ENCODE measurements around the gene TSGA10IP.

Gene TSGA10IP

GRCh38 chr11:65973439-65974110, 28.3 kb downstream of the TSGA10IP start:
- DNase-seq (ENCODE audit: low read depth in 4 of 4, low spot score in 1 of 4) = no peak

GRCh38 chr11:65975771-65976170, 30.5 kb downstream of the TSGA10IP start:
- DNase-seq (ENCODE audit: low read depth in 4 of 4, low spot score in 1 of 4) = no peak

DNA sequence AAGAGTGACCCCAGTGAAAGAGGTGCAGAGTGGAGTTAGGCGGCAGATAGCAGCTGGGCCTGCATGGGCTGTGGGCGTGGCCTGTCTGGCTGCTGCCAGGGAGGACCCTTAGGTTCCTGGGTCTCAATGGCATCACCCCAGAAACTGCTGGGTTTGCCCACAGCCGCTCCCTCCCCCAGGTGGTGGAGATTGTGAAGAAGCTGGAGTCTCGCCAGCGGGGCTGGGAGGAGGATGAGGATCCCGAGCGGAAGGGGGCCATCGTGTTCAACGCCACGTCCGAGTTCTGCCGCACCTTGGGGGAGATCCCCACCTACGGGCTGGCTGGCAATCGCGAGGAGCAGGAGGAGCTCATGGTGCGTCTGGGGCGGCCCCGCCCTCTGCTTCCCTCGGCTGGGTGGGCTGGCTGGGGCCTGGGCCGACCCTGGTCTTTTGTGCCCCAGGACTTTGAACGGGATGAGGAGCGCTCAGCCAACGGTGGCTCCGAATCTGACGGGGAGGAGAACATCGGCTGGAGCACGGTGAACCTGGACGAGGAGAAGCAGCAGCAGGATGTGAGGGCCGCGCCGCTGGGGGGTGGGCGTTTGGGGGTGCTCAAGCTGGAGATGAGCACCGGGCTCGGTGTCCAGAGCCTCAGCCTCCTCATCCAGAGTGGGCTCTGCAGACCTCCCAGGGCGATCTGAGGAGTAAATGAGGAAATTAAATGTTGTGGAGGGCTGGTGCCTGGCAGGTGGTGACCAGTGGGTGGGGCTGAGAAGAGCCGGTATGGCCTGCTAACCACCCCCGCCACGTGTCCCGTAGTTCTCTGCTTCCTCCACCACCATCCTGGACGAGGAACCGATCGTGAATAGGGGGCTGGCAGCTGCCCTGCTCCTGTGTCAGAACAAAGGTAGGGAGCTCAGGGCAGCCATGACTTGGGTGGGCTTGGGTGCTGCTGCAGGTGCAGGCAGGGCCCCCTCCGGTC, 31.2 kb downstream of the TSGA10IP start:
- DNase-seq (ENCODE audit: low read depth in 4 of 4, low spot score in 1 of 4) = no peak

DNA sequence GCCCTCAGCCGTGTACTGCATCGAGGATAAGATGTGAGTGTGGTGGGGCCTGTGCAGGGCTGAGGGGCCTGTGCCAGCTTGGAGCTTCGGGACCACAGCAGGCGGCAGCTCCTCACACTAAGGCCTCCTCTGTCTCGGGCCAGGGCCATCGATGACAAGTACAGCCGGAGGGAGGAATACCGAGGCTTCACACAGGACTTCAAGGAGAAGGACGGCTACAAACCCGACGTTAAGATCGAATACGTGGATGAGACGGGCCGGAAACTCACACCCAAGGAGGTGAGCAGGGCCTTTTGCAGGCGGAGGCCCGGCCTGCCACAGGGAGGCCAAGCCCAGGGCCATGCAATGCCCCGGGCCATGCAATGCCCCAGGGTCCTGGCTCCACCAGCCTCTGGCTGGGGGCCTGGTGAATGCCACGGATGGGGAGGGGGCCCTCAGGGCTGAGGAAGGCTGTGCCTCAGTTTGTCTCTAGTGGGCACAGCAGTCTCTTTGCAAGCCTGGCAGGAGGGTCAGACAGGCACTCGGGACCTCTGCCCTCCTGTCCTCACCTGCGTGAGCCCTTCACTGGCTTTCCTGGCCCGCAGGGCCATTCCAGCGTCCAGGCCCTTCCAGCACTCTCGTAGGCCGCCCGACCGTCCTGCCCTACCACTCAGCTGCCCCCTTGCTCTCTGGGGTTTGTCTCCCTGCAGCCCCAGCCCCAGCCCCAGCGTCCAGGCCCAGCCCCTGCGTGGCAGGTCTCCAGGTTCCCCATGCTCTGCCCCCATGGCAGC, 32.5 kb downstream of the TSGA10IP start:
- DNase-seq (ENCODE audit: low read depth in 4 of 4, low spot score in 1 of 4) = no peak

DNA sequence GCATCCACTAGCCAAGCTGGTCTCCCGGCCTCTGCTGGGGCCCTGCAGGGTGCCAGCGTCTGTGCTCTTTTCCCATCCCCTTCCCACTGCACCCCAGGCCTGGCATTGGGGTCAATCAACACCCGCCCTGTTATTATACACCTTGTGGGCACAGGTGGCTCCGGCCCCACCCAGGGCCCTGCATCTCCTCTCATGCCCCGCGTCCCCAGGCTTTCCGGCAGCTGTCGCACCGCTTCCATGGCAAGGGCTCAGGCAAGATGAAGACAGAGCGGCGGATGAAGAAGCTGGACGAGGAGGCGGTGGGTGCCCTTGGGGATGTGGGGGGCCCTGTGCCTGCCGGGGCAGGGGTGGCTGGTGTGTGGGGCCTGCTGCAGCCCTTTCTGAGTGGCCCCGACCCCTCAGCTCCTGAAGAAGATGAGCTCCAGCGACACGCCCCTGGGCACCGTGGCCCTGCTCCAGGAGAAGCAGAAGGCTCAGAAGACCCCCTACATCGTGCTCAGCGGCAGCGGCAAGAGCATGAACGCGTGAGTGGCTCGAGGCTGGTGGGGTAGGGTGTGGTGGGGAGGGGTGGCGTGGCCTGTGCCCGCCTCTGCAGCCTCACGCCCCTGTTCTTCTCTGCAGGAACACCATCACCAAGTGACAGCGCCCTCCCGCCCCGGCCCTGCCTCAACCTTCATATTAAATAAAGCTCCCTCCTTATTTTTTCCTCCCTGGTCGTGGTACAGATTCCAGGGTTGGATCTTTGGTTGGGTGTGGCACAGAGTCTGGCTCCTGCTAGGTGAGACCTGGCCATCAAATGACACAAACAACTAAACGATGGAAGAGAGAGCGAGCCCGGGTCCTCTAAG, 33.3 kb downstream of the TSGA10IP start:
- DNase-seq (ENCODE audit: low read depth in 4 of 4, low spot score in 1 of 4) = no peak

GRCh38 chr11:65979261-65979759, 34.0 kb downstream of the TSGA10IP start:
- DNase-seq (ENCODE audit: low read depth in 4 of 4, low spot score in 1 of 4) = no peak

- no peak for DNase-seq (ENCODE audit: low read depth in 4 of 4, low spot score in 1 of 4)
Observed at GRCh38 chr11:65981101-65981740, 35.9 kb downstream of the TSGA10IP start.

DNA sequence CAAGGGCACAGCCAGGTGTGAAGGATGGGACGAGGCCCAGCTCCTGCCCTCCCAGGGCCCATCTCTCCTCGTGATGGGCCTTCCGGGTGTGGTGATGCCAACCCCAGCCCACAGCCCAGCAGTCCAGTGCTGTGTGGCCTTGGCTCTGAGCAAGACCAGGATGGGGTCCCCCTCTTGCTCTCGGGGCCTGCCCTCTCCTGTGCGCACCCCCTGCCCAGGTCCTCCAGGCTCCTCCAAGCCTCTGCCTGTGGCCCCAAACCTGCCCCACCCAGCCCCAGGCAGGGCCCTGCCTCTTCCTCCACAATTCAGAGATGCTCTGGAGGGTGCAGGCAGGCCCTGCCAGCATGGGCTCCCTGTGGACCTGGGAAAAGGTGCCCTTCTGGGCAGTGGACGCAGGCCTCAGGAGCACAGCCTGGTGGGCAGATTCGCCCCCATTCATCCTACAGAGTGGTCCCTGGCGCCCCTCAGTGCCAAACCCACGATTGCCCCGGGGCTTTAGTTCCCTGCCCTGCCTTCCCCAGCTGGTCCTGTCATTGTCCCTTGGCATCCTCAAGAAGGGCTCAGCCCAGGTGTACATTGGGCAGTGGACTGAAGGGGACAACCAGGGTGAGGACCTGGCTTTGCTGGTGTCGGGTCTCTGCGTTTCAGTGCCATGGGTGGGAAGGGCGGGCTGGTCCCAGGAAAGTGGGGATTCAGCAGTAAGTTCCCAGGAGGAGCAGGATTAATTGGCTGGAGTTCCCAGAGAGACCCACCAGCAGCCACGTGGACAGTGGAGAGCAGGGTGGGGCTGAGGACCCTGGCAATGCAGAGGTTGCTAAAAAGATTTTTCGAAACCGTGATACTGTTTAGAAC, 36.9 kb downstream of the TSGA10IP start:
- DNase-seq (ENCODE audit: low read depth in 4 of 4, low spot score in 1 of 4) = no peak

DNA sequence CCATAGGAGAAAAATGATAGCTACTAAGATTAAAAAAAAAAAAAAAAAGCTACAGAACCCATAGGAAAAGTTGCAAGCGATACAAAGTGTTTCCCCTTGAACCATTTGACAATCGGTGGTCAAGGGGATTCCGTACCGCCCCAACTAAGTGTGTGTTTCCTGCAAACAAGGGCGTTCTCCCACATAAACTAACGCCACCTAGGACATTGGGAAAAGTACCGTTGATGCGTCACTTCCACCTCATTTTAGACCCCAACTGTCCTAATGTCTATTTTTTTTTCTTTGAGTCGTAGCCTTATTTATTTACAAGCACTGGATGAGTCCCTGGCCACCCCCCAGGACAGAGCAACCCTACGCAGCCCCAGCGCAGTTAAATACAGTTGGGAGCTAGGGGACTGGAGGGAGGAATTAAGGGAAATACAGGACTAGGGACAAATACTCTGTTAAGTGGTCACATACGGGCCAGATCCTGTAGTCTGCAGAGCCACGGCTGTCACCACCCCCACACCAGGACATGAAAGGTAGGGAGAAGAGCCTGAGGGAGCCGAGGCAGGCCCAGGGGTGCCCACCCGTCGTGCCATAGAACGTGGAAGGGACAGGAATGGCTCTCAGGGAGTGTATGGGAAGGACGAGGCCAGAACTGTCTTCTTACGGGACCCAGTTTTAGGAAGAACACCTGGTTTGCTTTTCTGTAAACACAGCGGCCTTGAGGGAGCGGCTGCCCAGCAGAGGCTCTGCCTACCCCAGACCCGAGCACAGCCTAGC, 37.7 kb downstream of the TSGA10IP start:
- DNase-seq (ENCODE audit: low read depth in 4 of 4, low spot score in 1 of 4) = no peak

- no peak for DNase-seq (ENCODE audit: low read depth in 4 of 4, low spot score in 1 of 4)
Observed at GRCh38 chr11:65983589-65983987, 38.3 kb downstream of the TSGA10IP start.

DNA sequence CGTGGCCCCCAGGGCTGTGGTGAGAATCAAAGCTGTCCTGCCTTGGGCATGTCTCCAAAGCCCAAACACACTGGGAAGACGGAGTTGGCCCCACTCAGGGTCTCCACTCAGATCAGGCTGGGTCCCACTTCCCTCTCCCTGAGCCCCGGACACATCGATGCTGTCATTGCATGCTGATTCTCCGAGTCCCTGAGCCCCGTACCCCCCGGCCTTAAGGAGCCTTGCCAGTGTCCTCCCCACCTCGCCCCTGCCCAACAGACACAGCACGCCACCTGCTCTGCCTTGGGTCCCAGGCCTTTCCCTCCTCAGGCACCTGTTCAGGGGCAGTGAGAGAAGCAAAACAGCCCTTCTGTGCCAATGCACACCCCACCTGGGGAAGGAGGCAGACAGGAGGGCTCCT, 42.1 kb downstream of the TSGA10IP start:
- no peak for DNase-seq (ENCODE audit: low read depth in 4 of 4, low spot score in 1 of 4)

DNA sequence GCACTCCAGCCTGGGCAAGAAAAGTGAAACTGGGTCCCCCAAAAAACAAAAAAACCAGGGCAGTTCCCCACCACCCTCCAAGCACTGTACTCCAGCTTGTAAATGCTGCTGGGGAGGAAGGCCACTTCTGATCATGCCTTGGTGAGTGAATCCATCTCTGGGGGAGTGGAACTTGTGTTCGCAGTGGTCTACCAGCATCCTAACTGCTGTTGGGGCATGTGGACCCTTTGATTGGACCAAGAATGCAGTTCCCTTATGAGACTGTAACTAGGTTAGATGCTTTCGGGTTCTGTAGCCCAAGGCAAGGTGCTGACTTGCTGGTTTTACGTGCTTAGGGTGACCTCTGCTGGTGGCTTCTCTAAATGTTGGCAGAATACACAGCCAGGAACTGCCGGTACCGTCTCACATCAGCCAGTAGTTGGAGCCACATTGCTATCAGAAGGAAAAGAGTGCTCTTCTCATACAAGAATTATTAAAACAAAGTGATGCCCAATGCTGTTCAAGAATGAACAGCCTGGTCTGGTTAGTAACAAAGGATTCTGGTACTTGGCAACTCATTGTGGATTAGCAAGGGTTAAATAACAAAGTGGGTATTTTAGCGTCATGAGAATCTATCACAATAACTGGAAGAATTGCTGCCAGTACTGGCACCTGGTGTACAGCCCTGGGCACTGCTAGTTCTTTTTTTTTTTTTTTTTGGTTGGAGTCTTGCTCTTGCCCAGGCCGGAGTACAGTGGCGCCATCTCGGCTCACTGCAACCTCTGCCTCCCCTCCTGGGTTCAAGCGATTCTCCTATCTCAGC, 43.7 kb downstream of the TSGA10IP start:
- peak; percentile 80 to 86 (median 82) for DNase-seq (ENCODE audit: low read depth in 4 of 4, low spot score in 1 of 4)

- no peak for DNase-seq (ENCODE audit: low read depth in 4 of 4, low spot score in 1 of 4)
Observed at GRCh38 chr11:65992056-65992455, 46.8 kb downstream of the TSGA10IP start.

DNA sequence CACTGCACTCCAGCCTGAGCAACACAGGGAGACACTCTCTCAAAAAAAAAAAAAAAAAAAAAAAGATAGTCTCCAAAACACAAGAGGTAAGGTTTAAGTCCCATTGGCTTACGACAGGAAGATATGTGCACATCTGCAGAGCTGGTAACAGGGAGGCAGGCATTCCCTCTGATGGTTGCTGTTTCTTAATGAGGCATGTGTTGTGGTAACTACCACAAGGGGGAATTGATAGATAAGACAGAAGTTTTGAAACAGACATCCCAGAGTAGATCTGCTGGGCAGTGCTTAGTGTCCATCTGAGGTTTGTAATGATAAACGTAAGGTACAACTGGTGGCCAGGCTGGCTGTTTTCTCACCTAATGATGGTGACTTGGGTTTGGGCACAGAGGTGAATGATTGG, 52.0 kb downstream of the TSGA10IP start:
- DNase-seq (ENCODE audit: low read depth in 4 of 4, low spot score in 1 of 4) = no peak

DNA sequence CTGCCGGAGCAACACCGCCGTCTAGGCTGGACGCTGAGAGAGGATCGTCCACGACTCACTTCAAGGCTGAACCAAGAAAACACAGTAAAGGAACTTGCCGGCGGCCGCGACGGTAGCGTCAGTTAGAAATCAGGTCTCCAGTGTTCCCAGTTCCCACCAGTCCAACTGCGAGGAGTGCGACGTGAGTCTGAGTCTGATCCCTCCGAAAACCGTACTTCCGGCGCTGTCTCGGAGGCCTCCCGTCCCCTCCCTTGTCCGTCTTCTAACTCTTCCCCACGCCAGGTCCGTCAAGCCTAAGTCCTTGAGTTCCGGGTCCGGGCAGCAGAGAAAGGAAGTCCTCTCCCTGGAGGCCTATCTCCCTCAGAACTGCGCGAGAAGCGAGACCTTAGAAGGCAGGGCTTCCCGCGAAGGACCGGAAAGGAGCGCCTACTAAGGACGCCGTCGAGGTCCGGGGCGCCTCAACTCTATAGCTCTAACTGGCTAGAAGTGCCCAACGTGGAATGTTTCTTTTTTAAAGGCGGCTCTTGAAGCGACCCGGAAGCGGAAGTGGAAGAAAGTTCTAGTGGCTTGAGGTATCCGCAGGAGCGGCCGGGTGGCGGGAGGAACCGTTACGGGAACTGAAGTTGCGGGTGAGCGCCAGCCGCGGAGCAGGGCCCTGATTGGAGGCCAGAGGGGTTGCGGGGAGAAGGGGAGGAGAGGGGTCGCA, 56.8 kb downstream of the TSGA10IP start, which contains the start of the genes BANF1 and EIF1AD:
Gene BANF1 (plus strand): TSS at position 562 of the 706 bp plus-strand sequence. CDS start 748 bp downstream, outside the sequence.
Gene EIF1AD (minus strand): TSS at position 216 of the 706 bp plus-strand sequence. CDS start 1,768 bp downstream, outside the sequence.
- DNase-seq (ENCODE audit: low read depth in 4 of 4, low spot score in 1 of 4) = peak; percentile 76 to 89 (median 83)

DNA sequence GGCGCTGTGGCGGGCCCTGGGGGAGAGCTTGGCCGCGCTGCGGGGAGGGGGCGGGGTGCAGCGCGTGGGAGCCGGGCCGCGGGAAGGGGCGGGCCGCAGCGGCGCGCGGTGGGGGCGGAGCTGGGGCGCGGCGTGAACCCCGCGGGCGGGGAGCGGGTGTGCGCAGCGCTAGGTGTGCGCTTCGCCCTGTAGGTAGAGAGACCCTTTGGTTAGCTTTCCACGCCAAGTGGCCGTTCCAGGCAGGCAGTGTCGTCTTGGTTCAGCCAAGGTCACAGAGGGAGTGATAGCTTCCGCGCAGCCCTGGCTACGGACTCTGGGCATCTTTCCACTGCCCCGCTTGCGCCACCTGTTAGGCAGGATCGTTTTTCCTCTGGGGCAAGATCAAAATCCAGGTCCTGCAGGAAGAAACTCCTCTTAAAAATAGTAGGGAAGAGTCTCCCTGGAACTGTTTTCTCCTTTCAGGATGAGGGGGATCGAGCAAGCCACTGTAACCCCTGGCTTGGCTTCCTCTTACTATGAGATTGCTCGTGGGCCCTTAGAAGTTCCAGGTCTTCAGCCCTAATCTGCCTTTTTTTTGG, 57.5 kb downstream of the TSGA10IP start:
- DNase-seq (ENCODE audit: low read depth in 4 of 4, low spot score in 1 of 4) = peak in 1 of 4 experiments; percentile 62

Data from stimulated activated CD4-positive, alpha-beta T cell treated with anti-CD3 and anti-CD28 coated beads, Interleukin-1b, Interleukin-23, amount 100 ng/mL, for 24 hours (primary cell).